Right atrium auricular region (tissue), 2 donors: Measurements from ENCODE around the gene UBTF. TPM values are rescaled to one million over a fixed set of nuclear protein-coding genes. Genes with fewer than 3 reads are reported as not detected.
A peak's percentile ranks its signal among the peaks of the same experiment; 100 is the strongest.

Source experiments
- DNase-seq: peaks from one replicate; pipeline ENCODE4 v3.0.0-alpha.2; 2019; ENCODE audit warnings: low spot score
- H3K27ac ChIP-seq, 2 donors: fragments of 200-600 bp; sonication (generic); 1 replicate in 1 of 2; 2 replicates in 1 of 2; pipeline ENCODE4 v1.5.1; 2016 to 2019
- H3K27me3 ChIP-seq, 2 donors: fragments of 200-600 bp; sonication (generic); one replicate each; pipeline versions ENCODE4 v1.5.1 to v1.6.0; 2017 to 2019
- H3K36me3 ChIP-seq: fragments of 200-600 bp; sonication (generic); one replicate; pipeline ENCODE4 v1.5.1; 2016
- H3K4me1 ChIP-seq, 2 donors: fragments of 200-600 bp; sonication (generic); one replicate each; pipeline versions ENCODE4 v1.5.1 to v1.6.0; 2017 to 2019
- H3K4me3 ChIP-seq, 2 donors: fragments of 200-600 bp; sonication (generic); 1 replicate in 1 of 2; 2 replicates in 1 of 2; pipeline ENCODE4 v1.5.1; 2017 to 2019; ENCODE audit warnings: mild to moderate bottlenecking in 1 of 2, moderate library complexity in 1 of 2
- H3K9me3 ChIP-seq, 2 donors: fragments of 200-600 bp; sonication (generic); one replicate each; pipeline ENCODE4 v1.5.1; 2019
- total RNA-seq, 2 donors: library from RNA; depleted of rRNA; stranded (reverse); fragments of >200 nt; gene quantifications; one replicate each; pipeline ENCODE4 v1.1.0, GENCODE V29; 2016
- TF ChIP-seq, protein P1 (sequence below), 2 donors: fragments of 200-600 bp; sonication (generic); IDR thresholded peaks; one replicate each; pipeline ENCODE4 v1.5.1; 2019; ENCODE audit warnings: antibody characterized with exemption in 2 of 2

UBTF gene
- total RNA-seq, 2 donors from 2014 or later = 39.3 to 42.3 TPM

DNA sequence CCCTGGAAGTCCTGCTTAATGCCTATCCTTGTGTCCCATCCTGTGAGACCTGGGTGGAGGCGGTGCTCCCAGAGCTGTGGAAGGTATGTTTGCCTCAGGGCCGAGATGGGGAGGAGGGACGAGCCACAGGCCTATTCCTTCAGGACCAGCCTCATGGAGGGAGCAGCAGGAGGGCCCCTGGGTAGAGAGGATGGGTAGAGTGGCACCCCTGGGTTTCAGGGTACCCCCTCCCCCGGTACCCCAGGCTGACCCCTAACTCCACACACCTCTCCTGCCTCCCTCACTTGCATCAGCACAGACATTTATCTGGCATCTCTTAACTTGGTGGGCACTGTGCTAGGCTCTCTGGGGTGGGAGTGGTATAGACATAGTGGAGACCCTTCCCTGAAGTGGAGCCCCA is 41.8 kb downstream of the UBTF start:
- DNase-seq = no peak
- H3K9me3 ChIP-seq = no peaks in the 10 kb centered on the region
- no peak overlapping the region for H3K4me3 ChIP-seq
- no peaks in the 10 kb centered on the region for H3K4me1 ChIP-seq
- TF ChIP-seq, protein P1, sequence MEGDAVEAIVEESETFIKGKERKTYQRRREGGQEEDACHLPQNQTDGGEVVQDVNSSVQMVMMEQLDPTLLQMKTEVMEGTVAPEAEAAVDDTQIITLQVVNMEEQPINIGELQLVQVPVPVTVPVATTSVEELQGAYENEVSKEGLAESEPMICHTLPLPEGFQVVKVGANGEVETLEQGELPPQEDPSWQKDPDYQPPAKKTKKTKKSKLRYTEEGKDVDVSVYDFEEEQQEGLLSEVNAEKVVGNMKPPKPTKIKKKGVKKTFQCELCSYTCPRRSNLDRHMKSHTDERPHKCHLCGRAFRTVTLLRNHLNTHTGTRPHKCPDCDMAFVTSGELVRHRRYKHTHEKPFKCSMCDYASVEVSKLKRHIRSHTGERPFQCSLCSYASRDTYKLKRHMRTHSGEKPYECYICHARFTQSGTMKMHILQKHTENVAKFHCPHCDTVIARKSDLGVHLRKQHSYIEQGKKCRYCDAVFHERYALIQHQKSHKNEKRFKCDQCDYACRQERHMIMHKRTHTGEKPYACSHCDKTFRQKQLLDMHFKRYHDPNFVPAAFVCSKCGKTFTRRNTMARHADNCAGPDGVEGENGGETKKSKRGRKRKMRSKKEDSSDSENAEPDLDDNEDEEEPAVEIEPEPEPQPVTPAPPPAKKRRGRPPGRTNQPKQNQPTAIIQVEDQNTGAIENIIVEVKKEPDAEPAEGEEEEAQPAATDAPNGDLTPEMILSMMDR (IDR thresholded peaks at IDR 0.05) = no peak
- no peak overlapping the region for H3K27ac ChIP-seq
- H3K27me3 ChIP-seq = no peaks in the 10 kb centered on the region
- H3K36me3 ChIP-seq = peaks cover 12% of the 10 kb centered on the region

DNA sequence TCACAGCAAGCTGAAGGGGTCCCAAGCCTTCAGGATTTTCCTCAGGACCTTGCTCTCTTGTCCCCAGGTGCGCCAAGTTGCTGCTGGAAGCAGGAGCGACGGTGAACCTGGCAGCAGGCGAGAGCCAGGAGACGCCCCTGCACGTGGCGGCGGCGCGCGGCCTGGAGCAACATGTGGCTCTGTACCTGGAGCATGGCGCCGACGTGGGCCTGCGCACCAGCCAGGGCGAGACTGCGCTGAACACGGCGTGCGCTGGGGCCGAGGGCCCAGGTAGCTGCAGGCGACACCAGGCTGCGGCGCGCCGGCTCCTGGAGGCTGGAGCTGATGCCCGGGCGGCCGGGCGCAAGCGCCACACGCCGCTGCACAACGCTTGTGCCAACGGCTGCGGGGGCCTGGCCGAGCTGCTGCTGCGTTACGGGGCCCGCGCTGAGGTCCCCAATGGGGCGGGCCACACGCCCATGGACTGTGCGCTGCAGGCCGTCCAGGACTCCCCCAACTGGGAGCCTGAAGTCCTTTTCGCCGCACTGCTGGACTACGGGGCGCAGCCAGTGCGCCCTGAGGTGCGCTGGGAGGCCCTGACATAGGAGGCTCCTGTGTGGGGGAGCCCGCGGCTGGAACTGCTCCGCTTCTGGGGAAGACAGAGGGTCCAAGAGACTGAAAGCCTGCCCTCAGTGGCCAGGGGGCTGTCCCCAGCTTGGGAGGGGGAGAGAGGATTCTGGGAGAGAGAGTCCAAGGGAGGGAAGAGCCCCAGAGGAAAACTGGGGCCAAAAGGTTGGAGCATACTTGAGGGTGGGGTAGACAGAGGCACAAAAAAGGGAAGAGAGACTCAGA is 42.6 kb downstream of the UBTF start:
- Histone ChIP-seq H3K36me3 (peaks cover 12% of the 10 kb centered on the region), H3K4me3 (no peak overlapping the region), H3K4me1 (peaks cover 0 to 3% of the 10 kb centered on the region in 2 donors), H3K27me3 (no peaks in the 10 kb centered on the region), H3K27ac (no peak overlapping the region), H3K9me3 (no peaks in the 10 kb centered on the region)
- DNase-seq = no peak
- TF ChIP-seq, protein P1 (IDR thresholded peaks at IDR 0.05) = no peak

DNA sequence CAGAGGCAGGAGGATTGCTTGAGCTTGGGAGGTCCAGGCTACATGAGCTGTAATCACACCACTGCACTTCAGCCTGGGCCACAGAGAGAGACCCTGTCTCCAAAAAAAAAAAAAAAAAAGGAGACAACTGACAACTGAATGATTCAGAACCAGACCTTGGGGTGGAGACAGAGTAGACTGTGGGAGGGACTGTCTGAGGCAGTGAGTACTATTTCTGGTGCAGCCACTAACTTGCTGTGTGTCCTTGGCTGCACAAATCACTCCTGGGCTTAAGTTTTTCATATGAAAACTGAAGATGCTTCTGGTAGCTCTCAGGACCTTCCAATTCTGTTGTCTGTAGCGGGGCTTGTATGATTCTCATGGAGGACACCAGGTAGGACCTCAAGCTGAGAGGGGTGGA is 43.2 kb downstream of the UBTF start:
- peaks cover 12% of the 10 kb centered on the region for H3K36me3 ChIP-seq
- DNase-seq = no peak
- TF ChIP-seq, protein P1 (IDR thresholded peaks at IDR 0.05) = no peak
- peaks cover 0 to 5% of the 10 kb centered on the region in 2 donors for H3K4me1 ChIP-seq
- H3K27me3 ChIP-seq = no peaks in the 10 kb centered on the region
- no peak overlapping the region for H3K27ac ChIP-seq
- no peaks in the 10 kb centered on the region for H3K9me3 ChIP-seq
- H3K4me3 ChIP-seq = no peak overlapping the region

DNA sequence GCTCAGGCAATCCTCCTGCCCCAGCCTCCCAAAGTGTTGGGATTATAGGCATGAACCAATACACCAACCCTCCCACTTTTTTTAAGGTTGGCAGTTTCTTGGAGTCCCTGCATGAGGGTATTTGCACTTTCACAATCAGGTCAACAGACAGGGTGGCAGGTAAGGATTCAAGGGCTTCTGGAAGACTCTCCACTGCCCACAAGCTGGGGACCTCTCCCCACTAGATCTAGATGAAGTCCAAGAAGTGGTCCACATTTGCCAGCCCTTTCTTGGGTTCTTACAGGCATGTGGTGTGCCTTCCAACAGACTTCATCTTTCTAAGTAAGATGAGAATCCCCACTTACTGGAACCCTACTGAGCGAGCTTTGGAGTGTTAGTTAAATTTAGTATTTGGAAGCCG is 45.0 kb downstream of the UBTF start:
- Histone ChIP-seq H3K36me3 (peaks cover 12% of the 10 kb centered on the region), H3K27me3 (no peaks in the 10 kb centered on the region), H3K4me1 (peaks cover 0 to 16% of the 10 kb centered on the region in 2 donors), H3K9me3 (no peaks in the 10 kb centered on the region), H3K27ac (no peak overlapping the region), H3K4me3 (no peak overlapping the region)
- TF ChIP-seq, protein P1 (IDR thresholded peaks at IDR 0.05) = no peak
- no peak for DNase-seq

DNA sequence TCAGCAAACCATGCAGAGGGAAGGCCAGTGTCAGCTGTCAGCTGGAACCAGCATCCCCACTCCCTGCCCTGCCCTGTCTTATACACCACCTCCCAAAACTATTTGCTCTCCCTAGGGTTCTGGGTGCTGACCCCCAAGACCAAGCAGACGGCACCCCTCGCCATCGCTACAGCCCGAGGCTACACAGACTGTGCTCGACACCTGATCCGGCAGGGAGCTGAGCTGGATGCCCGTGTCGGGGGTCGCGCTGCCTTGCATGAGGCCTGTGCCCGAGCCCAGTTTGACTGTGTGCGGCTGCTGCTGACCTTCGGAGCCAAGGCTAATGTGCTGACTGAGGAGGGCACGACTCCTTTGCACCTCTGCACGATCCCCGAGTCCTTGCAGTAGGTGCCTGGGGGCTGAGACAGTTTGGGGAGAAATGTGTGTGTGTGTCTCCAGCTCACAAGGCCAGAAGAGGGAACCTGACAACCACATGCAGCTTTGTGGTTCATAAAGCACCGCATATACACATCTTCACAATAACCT is 47.5 kb downstream of the UBTF start:
- Histone ChIP-seq H3K9me3 (no peaks in the 10 kb centered on the region), H3K27me3 (no peaks in the 10 kb centered on the region), H3K4me1 (peaks cover 0 to 16% of the 10 kb centered on the region in 2 donors), H3K4me3 (no peak overlapping the region), H3K36me3 (peaks cover 6% of the 10 kb centered on the region), H3K27ac (peak overlapping the region; percentile 28 to 94)
- TF ChIP-seq, protein P1 (IDR thresholded peaks at IDR 0.05) = no peak
- DNase-seq = no peak
